Adipose tissue (tissue), 3 donors: ENCODE data around the gene R3HCC1L. TPM values are rescaled to one million over a fixed set of nuclear protein-coding genes. Genes with fewer than 3 reads are reported as not detected.
"Not testable (repeated sequence)": the region's sequence is repeated elsewhere in the genome, so short reads cannot be mapped to it uniquely, and the experiment has no call there.

Experiments
- H3K27ac ChIP-seq: one replicate; pipeline ENCODE4 v1.5.1; 2013; ENCODE audit warnings: low read depth, low read length
- WGBS, 3 donors: extraction: QIAGEN DNeasy Blood & Tissue Kit; methylation state at CpG; one replicate each; pipeline ENCODE4 v1.1.7; 2013; 5-methylcytosine and 5-hydroxymethylcytosine counted together
- polyA plus RNA-seq, 3 donors: library from polyadenylated mRNA; stranded (reverse); fragments of 200-250 nt; gene quantifications; one replicate each; pipeline ENCODE4 v1.2.3, GENCODE V29; 2013
- donor health status: healthy with polysubstance abuse.
- donor health status: Bipolar disorder and iron deficiency.
- donor health status: healthy.

R3HCC1L gene
- polyA plus RNA-seq, 3 donors, result 4.6 to 9.2 (median 5.1) TPM

- 63 to 96% (median 89%) methylated on average over 2 of the region's 2 CpGs for WGBS, 3 donors
- H3K27ac ChIP-seq, result no peak overlapping the region
These were observed 32.7 kb downstream of the R3HCC1L start for GRCh38 chr10:98167191-98167590.

GRCh38 chr10:98168147-98168546 lies 33.7 kb downstream of the R3HCC1L start:
- WGBS, 3 donors, result 93 to 95% (median 94%) methylated on average over 7 of the region's 7 CpGs
- H3K27ac ChIP-seq, result no peak overlapping the region

- 86 to 87% (median 87%) methylated on average over 3 of the region's 3 CpGs for WGBS, 3 donors
These were observed 34.3 kb downstream of the R3HCC1L start for GRCh38 chr10:98168766-98169165.

GRCh38 chr10:98169379-98169778 lies 34.9 kb downstream of the R3HCC1L start:
- no peak overlapping the region for H3K27ac ChIP-seq
- WGBS, 3 donors, result 82 to 86% (median 84%) methylated on average over 2 of the region's 2 CpGs

More at GRCh38 chr10:98168766-98169165, 34.3 kb downstream of the R3HCC1L start:
- H3K27ac ChIP-seq, result no peak overlapping the region

- WGBS, 3 donors, result 44 to 73% (median 61%) methylated on average over 3 of the region's 3 CpGs
- no peak overlapping the region for H3K27ac ChIP-seq
These were observed 36.0 kb downstream of the R3HCC1L start for GRCh38 chr10:98170249-98171117.

- 62 to 80% (median 67%) methylated on average over 4 of the region's 4 CpGs for WGBS, 3 donors
These were observed 37.6 kb downstream of the R3HCC1L start for GRCh38 chr10:98172073-98172472.

GRCh38 chr10:98172495-98172894 lies 38.0 kb downstream of the R3HCC1L start:
- H3K27ac ChIP-seq, result no peak overlapping the region
- WGBS, 3 donors, result 74 to 89% (median 75%) methylated on average over 5 of the region's 5 CpGs

More at GRCh38 chr10:98172073-98172472, 37.6 kb downstream of the R3HCC1L start:
- no peak overlapping the region for H3K27ac ChIP-seq

- 82 to 91% (median 89%) methylated on average over 6 of the region's 6 CpGs for WGBS, 3 donors
These were observed 38.8 kb downstream of the R3HCC1L start for GRCh38 chr10:98173260-98173659.

GRCh38 chr10:98182351-98182915 lies 48.0 kb downstream of the R3HCC1L start:
- not testable (repeated sequence) for H3K27ac ChIP-seq
- WGBS, 3 donors, result 96 to 98% (median 97%) methylated on average over 14 of the region's 14 CpGs

More at GRCh38 chr10:98173260-98173659, 38.8 kb downstream of the R3HCC1L start:
- no peak overlapping the region for H3K27ac ChIP-seq

GRCh38 chr10:98186681-98187080 lies 52.2 kb downstream of the R3HCC1L start:
- WGBS, 3 donors, result 97 to 99% (median 98%) methylated on average over 1 of the region's 1 CpG

GRCh38 chr10:98190773-98191172 lies 56.3 kb downstream of the R3HCC1L start:
- WGBS, 3 donors, result 98 to 99% (median 99%) methylated on average over 4 of the region's 4 CpGs
- not testable (repeated sequence) for H3K27ac ChIP-seq

More at GRCh38 chr10:98186681-98187080, 52.2 kb downstream of the R3HCC1L start:
- H3K27ac ChIP-seq, result no peak overlapping the region

GRCh38 chr10:98193037-98193436 lies 58.6 kb downstream of the R3HCC1L start:
- H3K27ac ChIP-seq, result no peak overlapping the region
- WGBS, 3 donors, result 95 to 96% (median 96%) methylated on average over 2 of the region's 2 CpGs

- H3K27ac ChIP-seq, result no peak overlapping the region
- 94 to 97% (median 94%) methylated on average over 3 of the region's 3 CpGs for WGBS, 3 donors
These were observed 60.2 kb downstream of the R3HCC1L start for GRCh38 chr10:98194633-98195032.

GRCh38 chr10:98195120-98195519 lies 60.7 kb downstream of the R3HCC1L start:
- H3K27ac ChIP-seq, result no peak overlapping the region
- 67 to 81% (median 71%) methylated on average over 1 of the region's 1 CpG for WGBS, 3 donors

GRCh38 chr10:98196985-98197384 lies 62.5 kb downstream of the R3HCC1L start:
- no peak overlapping the region for H3K27ac ChIP-seq
- WGBS, 3 donors, result 70 to 87% (median 77%) methylated on average over 6 of the region's 6 CpGs

GRCh38 chr10:98201760-98202159 lies 67.3 kb downstream of the R3HCC1L start:
- H3K27ac ChIP-seq, result no peak overlapping the region
- WGBS, 3 donors, result 87 to 96% (median 95%) methylated on average over 5 of the region's 5 CpGs

GRCh38 chr10:98202378-98202777 lies 67.9 kb downstream of the R3HCC1L start:
- no peak overlapping the region for H3K27ac ChIP-seq
- 90 to 97% (median 92%) methylated on average over 8 of the region's 8 CpGs for WGBS, 3 donors

GRCh38 chr10:98205351-98205750 lies 70.9 kb downstream of the R3HCC1L start:
- 91 to 96% (median 92%) methylated on average over 2 of the region's 2 CpGs for WGBS, 3 donors
- no peak overlapping the region for H3K27ac ChIP-seq

GRCh38 chr10:98208925-98209324 lies 74.5 kb downstream of the R3HCC1L start:
- 96 to 99% (median 98%) methylated on average over 2 of the region's 2 CpGs for WGBS, 3 donors
- H3K27ac ChIP-seq, result no peak overlapping the region
